Measurements from ENCODE around the gene MKRN1. TPM values are rescaled to one million over a fixed set of nuclear protein-coding genes. Genes with fewer than 3 reads are reported as not detected.

Gene MKRN1
- total and polyA plus RNA-seq, 2 experiments from 2014 or later = 63.7 to 71.5 TPM

DNA sequence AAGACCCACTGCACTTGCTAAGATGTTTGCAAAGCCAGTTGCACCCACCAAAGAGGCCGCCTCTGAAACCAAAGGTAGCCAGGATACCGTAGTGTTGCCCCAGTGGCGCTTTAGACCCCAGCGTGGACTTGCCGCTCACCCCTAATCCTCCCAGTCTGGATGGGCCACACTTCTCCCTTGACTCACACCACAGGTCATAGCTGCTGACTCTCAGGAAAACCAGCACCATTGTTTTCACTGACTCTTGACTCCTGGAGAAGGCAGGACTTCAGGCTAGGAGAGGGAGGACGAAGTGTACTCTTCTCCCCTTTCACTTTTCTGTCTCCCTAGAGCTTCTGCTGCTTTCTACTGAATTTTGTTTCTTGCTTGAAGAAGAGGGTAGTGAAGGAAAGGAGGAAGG, 53.2 kb downstream of the MKRN1 start:
- TF ChIP-seq EZH2phosphoT487 (IDR thresholded peaks at IDR 0.05; ENCODE audit: low read depth, severe bottlenecking, unreplicated experiment) = no peak
- TF ChIP-seq CTCF (IDR thresholded peaks at IDR 0.05; ENCODE audit: poor library complexity) = no peak
- no peak for TF ChIP-seq EZH2 (IDR thresholded peaks at IDR 0.05; ENCODE audit: borderline replicate concordance)
- H3K4me1 ChIP-seq (ENCODE audit: insufficient read depth) = no peaks in the 10 kb centered on the region
- H4K20me1 ChIP-seq (ENCODE audit: insufficient read depth, poor library complexity, severe bottlenecking) = no peaks in the 10 kb centered on the region
- no peak overlapping the region for H3K27ac ChIP-seq
- no peaks in the 10 kb centered on the region for H3K27me3 ChIP-seq
- H3K9me3 ChIP-seq (ENCODE audit: low read depth) = no peaks in the 10 kb centered on the region
- no peaks in the 10 kb centered on the region for H3K36me3 ChIP-seq (replicated peaks; ENCODE audit: insufficient read depth, low read depth)
- H3K9me2 ChIP-seq (replicated peaks; ENCODE audit: insufficient read depth) = no peaks in the 10 kb centered on the region
- no peak overlapping the region for H3K4me2 ChIP-seq
- H3K4me3 ChIP-seq = no peak overlapping the region
- no peak for DNase-seq (ENCODE audit: low spot score)
- no peaks in the 10 kb centered on the region for H3K79me2 ChIP-seq
- 94% methylated on average over 6 of the region's 6 CpGs for WGBS (ENCODE audit: low lambda C conversion rate, missing lambda C conversion rate)
- no peak overlapping the region for H2AFZ ChIP-seq

DNA sequence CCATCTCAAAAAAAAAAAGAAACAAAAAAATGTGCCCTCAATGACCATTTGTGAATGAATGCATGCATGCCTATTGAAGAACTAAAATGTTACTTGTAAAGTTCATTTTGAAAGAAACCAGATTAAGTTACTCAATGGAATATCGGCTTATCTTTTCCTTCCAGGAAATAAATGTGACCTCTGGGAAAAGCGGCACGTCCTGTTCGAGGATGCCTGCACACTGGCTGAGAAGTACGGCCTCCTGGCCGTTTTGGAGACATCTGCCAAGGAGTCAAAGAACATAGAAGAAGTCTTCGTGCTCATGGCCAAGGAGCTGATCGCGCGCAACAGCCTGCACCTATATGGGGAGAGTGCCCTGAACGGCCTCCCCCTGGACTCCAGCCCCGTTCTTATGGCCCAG, 53.6 kb downstream of the MKRN1 start:
- H3K9me3 ChIP-seq (ENCODE audit: low read depth) = no peaks in the 10 kb centered on the region
- no peak overlapping the region for H3K4me3 ChIP-seq
- no peaks in the 10 kb centered on the region for H3K27me3 ChIP-seq
- H3K27ac ChIP-seq = no peak overlapping the region
- no peak overlapping the region for H2AFZ ChIP-seq
- 92% methylated on average over 12 of the region's 12 CpGs for WGBS (ENCODE audit: low lambda C conversion rate, missing lambda C conversion rate)
- TF ChIP-seq EZH2 (IDR thresholded peaks at IDR 0.05; ENCODE audit: borderline replicate concordance) (no peak), CTCF (IDR thresholded peaks at IDR 0.05; ENCODE audit: poor library complexity) (no peak), EZH2phosphoT487 (IDR thresholded peaks at IDR 0.05; ENCODE audit: low read depth, severe bottlenecking, unreplicated experiment) (no peak)
- no peaks in the 10 kb centered on the region for H4K20me1 ChIP-seq (ENCODE audit: insufficient read depth, poor library complexity, severe bottlenecking)
- DNase-seq (ENCODE audit: low spot score) = no peak
- H3K9me2 ChIP-seq (replicated peaks; ENCODE audit: insufficient read depth) = no peaks in the 10 kb centered on the region
- no peak overlapping the region for H3K4me2 ChIP-seq
- H3K4me1 ChIP-seq (ENCODE audit: insufficient read depth) = no peaks in the 10 kb centered on the region
- no peaks in the 10 kb centered on the region for H3K79me2 ChIP-seq
- no peaks in the 10 kb centered on the region for H3K36me3 ChIP-seq (replicated peaks; ENCODE audit: insufficient read depth, low read depth)

GRCh38 chr7:140423501-140423900, 55.8 kb downstream of the MKRN1 start:
- no peaks in the 10 kb centered on the region for H3K4me1 ChIP-seq (ENCODE audit: insufficient read depth)
- no peaks in the 10 kb centered on the region for H4K20me1 ChIP-seq (ENCODE audit: insufficient read depth, poor library complexity, severe bottlenecking)
- H3K36me3 ChIP-seq (replicated peaks; ENCODE audit: insufficient read depth, low read depth) = no peaks in the 10 kb centered on the region
- no peaks in the 10 kb centered on the region for H3K27me3 ChIP-seq
- no peak overlapping the region for H2AFZ ChIP-seq
- no peaks in the 10 kb centered on the region for H3K9me3 ChIP-seq (ENCODE audit: low read depth)
- H3K4me2 ChIP-seq = no peak overlapping the region
- no peak overlapping the region for H3K4me3 ChIP-seq
- H3K9me2 ChIP-seq (replicated peaks; ENCODE audit: insufficient read depth) = no peaks in the 10 kb centered on the region
- no peak for TF ChIP-seq EZH2 (IDR thresholded peaks at IDR 0.05; ENCODE audit: borderline replicate concordance)
- TF ChIP-seq EZH2phosphoT487 (IDR thresholded peaks at IDR 0.05; ENCODE audit: low read depth, severe bottlenecking, unreplicated experiment) = no peak
- TF ChIP-seq CTCF (IDR thresholded peaks at IDR 0.05; ENCODE audit: poor library complexity) = no peak
- no peaks in the 10 kb centered on the region for H3K79me2 ChIP-seq
- no peak for DNase-seq (ENCODE audit: low spot score)
- 96% methylated on average over 3 of the region's 3 CpGs for WGBS (ENCODE audit: low lambda C conversion rate, missing lambda C conversion rate)
- H3K27ac ChIP-seq = no peak overlapping the region

DNA sequence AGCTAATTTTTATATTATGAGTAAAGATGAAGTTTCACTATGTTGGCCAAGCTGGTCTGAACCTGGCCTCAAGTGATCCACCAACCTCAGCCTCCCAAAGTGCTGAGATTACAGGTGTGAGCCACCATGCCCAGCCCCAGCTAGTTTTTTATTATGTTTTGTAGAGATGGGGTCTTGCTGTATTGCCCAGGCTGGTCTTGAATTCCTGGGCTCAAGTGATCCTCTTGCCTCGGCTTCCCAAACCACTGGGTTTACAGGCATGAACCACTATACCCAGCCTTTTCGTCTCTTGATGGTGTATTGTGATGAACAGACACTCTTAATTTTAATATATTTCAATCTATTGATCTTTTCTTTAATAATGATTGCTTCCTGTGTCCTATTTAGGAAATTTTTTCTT, 57.8 kb downstream of the MKRN1 start:
- Histone ChIP-seq H4K20me1 (ENCODE audit: insufficient read depth, poor library complexity, severe bottlenecking) (no peaks in the 10 kb centered on the region), H3K27ac (no peak overlapping the region), H3K4me1 (ENCODE audit: insufficient read depth) (no peaks in the 10 kb centered on the region), H3K27me3 (no peaks in the 10 kb centered on the region), H3K9me2 (replicated peaks; ENCODE audit: insufficient read depth) (no peaks in the 10 kb centered on the region), H3K36me3 (replicated peaks; ENCODE audit: insufficient read depth, low read depth) (no peaks in the 10 kb centered on the region), H2AFZ (no peak overlapping the region), H3K4me2 (no peak overlapping the region), H3K4me3 (no peak overlapping the region), H3K79me2 (no peaks in the 10 kb centered on the region), H3K9me3 (ENCODE audit: low read depth) (no peaks in the 10 kb centered on the region)
- TF ChIP-seq CTCF (IDR thresholded peaks at IDR 0.05; ENCODE audit: poor library complexity) (no peak), EZH2 (IDR thresholded peaks at IDR 0.05; ENCODE audit: borderline replicate concordance) (no peak), EZH2phosphoT487 (IDR thresholded peaks at IDR 0.05; ENCODE audit: low read depth, severe bottlenecking, unreplicated experiment) (no peak)
- DNase-seq (ENCODE audit: low spot score) = no peak
- 94% methylated on average over 2 of the region's 2 CpGs for WGBS (ENCODE audit: low lambda C conversion rate, missing lambda C conversion rate)
